H1 (cell line): Measurements from ENCODE around the gene JPH3. TPM values are rescaled to one million over a fixed set of nuclear protein-coding genes. Genes with fewer than 3 reads are reported as not detected.
A peak's percentile ranks its signal among the peaks of the same experiment; 100 is the strongest.

Source experiments
- CTCF ChIA-PET: fragments of 300-600 bp; sonication (Branson Sonifier 250); formaldehyde crosslinking; loops from one replicate; lab custom pipeline; 2021; ENCODE audit not compliant: partially characterized antibody; lab: Charles Lee
- POLR2A ChIA-PET: fragments of 300-600 bp; sonication (Branson Sonifier 250); formaldehyde crosslinking; loops from one replicate; lab custom pipeline; 2021; ENCODE audit warnings: inconsistent platforms; ENCODE audit not compliant: partially characterized antibody; lab: Charles Lee
- DNase-seq, 2 experiments: peaks; one replicate each; pipeline versions ENCODE4 v3.0.0 to v3.0.0-alpha.2; 2010 to 2022; ENCODE audit warnings: low spot score in 2 of 2, low read depth in 1 of 2, mixed read lengths in 1 of 2
- FAIRE-seq: peaks from 2 replicates; lab custom pipeline; 2011; peaks lifted over from hg19 to GRCh38; lab: Jason Lieb, UNC
- H2AFZ ChIP-seq: 2 replicates; pipeline ENCODE4 v1.8.1; 2012; ENCODE audit warnings: low read length, inconsistent platforms
- H2AK5ac ChIP-seq: 2 replicates; pipeline ENCODE4 v1.6.1; 2013; ENCODE audit warnings: low read depth, low read length
- H2BK120ac ChIP-seq: replicated peaks from 2 replicates; pipeline ENCODE3; 2013; ENCODE audit warnings: low read depth, low read length, inconsistent platforms
- H2BK12ac ChIP-seq: 2 replicates; pipeline ENCODE4 v1.6.1; 2013; ENCODE audit warnings: low read depth, low read length
- H2BK15ac ChIP-seq: 2 replicates; pipeline ENCODE4 v1.6.1; 2013; ENCODE audit warnings: low read length
- H2BK20ac ChIP-seq: 2 replicates; pipeline ENCODE4 v1.6.1; 2013; ENCODE audit warnings: low read length
- H2BK5ac ChIP-seq: 2 replicates; pipeline ENCODE4 v1.6.1; 2013; ENCODE audit warnings: low read depth, low read length
- H3K14ac ChIP-seq: 2 replicates; pipeline ENCODE4 v1.6.1; 2013; ENCODE audit warnings: inconsistent platforms; ENCODE audit not compliant: insufficient read length
- H3K18ac ChIP-seq: 2 replicates; pipeline ENCODE4 v1.6.1; 2013; ENCODE audit warnings: low read length; ENCODE audit errors: extremely low read depth
- H3K23ac ChIP-seq: 2 replicates; pipeline ENCODE4 v1.6.1; 2013; ENCODE audit warnings: inconsistent platforms; ENCODE audit not compliant: insufficient read length
- H3K23me2 ChIP-seq: 2 replicates; pipeline ENCODE4 v1.6.1; 2013; ENCODE audit warnings: low read depth, low read length
- H3K27ac ChIP-seq: 2 replicates; pipeline ENCODE4 v1.6.1; 2011; ENCODE audit warnings: low read depth, low read length, inconsistent platforms
- H3K27me3 ChIP-seq, 4 experiments: replicated peaks in 1 of 4; 1 replicate in 1 of 4; 2 replicates in 3 of 4; pipeline versions ENCODE4 v1.6.1 to v1.8.1; 2011 to 2013; ENCODE audit warnings: low read length in 3 of 4, mild to moderate bottlenecking in 3 of 4, inconsistent platforms in 2 of 4, mixed read lengths in 2 of 4, moderate library complexity in 1 of 4; ENCODE audit not compliant: control insufficient read depth in 3 of 4, insufficient read depth in 3 of 4; ENCODE audit errors: extremely low read depth in 1 of 4
- H3K36me3 ChIP-seq, 4 experiments: 2 replicates each; pipeline versions ENCODE4 v1.6.1 to v1.8.1; 2011 to 2013; ENCODE audit warnings: mild to moderate bottlenecking in 4 of 4, low read length in 3 of 4, moderate library complexity in 2 of 4, control low read depth in 1 of 4, inconsistent platforms in 1 of 4; ENCODE audit not compliant: insufficient read depth in 4 of 4, control insufficient read depth in 2 of 4
- H3K4ac ChIP-seq: replicated peaks from 2 replicates; pipeline ENCODE3; 2013; ENCODE audit warnings: low read length, low read depth, mixed read lengths, inconsistent platforms; ENCODE audit not compliant: insufficient read length
- H3K4me1 ChIP-seq, 4 experiments: replicated peaks in 1 of 4; 1 replicate in 1 of 4; 2 replicates in 3 of 4; pipeline versions ENCODE4 v1.6.1 to v1.8.1; 2011 to 2013; ENCODE audit warnings: low read length in 3 of 4, inconsistent platforms in 2 of 4, mixed read lengths in 1 of 4; ENCODE audit not compliant: insufficient read depth in 4 of 4, control insufficient read depth in 3 of 4
- H3K4me2 ChIP-seq, 2 experiments: 2 replicates each; pipeline versions ENCODE4 v1.6.1 to v1.8.1; 2011 to 2013; ENCODE audit warnings: low read depth in 2 of 2, low read length in 2 of 2, control low read depth in 1 of 2, inconsistent platforms in 1 of 2, mild to moderate bottlenecking in 1 of 2; ENCODE audit not compliant: insufficient read depth in 1 of 2
- H3K4me3 ChIP-seq, 4 experiments: fragments of 200-600, 300-600 bp in 1 of 4; sonication (generic), shearing (Covaris generic), sonication (Bioruptor Twin) in 1 of 4; 2 replicates each; pipeline versions ENCODE4 v1.5.1 to v1.8.1; 2011 to 2016; ENCODE audit warnings: low read length in 4 of 4, low read depth in 3 of 4, control low read depth in 2 of 4, inconsistent platforms in 2 of 4, mild to moderate bottlenecking in 2 of 4, mixed read lengths in 1 of 4, moderate library complexity in 1 of 4; ENCODE audit not compliant: insufficient read depth in 2 of 4; ENCODE audit errors: extremely low read depth in 1 of 4
- H3K56ac ChIP-seq: replicated peaks from 2 replicates; pipeline ENCODE3; 2013; ENCODE audit warnings: low read depth, mild to moderate bottlenecking, mixed read lengths, low read length, inconsistent platforms; ENCODE audit not compliant: insufficient read length
- H3K79me1 ChIP-seq: 2 replicates; pipeline ENCODE4 v1.6.1; 2013; ENCODE audit warnings: low read depth, low read length, control low read depth
- H3K79me2 ChIP-seq, 2 experiments: 2 replicates each; pipeline versions ENCODE4 v1.6.1 to v1.8.1; 2012 to 2013; ENCODE audit warnings: low read length in 2 of 2, mild to moderate bottlenecking in 2 of 2, inconsistent platforms in 1 of 2; ENCODE audit not compliant: insufficient read depth in 2 of 2, control insufficient read depth in 1 of 2
- H3K9ac ChIP-seq, 4 experiments: replicated peaks in 1 of 4; 1 replicate in 1 of 4; 2 replicates in 3 of 4; pipeline versions ENCODE4 v1.6.1 to v1.8.1; 2011 to 2013; ENCODE audit warnings: low read depth in 3 of 4, low read length in 3 of 4, control low read depth in 2 of 4, mild to moderate bottlenecking in 2 of 4, moderate library complexity in 2 of 4, inconsistent platforms in 1 of 4; ENCODE audit errors: extremely low read depth in 1 of 4
- H3K9me3 ChIP-seq, 2 experiments: 2 replicates each; pipeline versions ENCODE4 v1.6.1 to v1.8.1; 2012 to 2013; ENCODE audit warnings: mild to moderate bottlenecking in 2 of 2, moderate library complexity in 2 of 2, control low read depth in 1 of 2, inconsistent platforms in 1 of 2, low read depth in 1 of 2, low read length in 1 of 2, mixed read lengths in 1 of 2; ENCODE audit not compliant: insufficient read depth in 2 of 2
- H4K20me1 ChIP-seq, 2 experiments: replicated peaks in 1 of 2; 2 replicates each; pipeline versions ENCODE3 to v1.8.1; 2011 to 2013; ENCODE audit warnings: inconsistent platforms in 2 of 2, low read length in 2 of 2, mild to moderate bottlenecking in 1 of 2; ENCODE audit not compliant: insufficient read depth in 2 of 2, control insufficient read depth in 1 of 2
- H4K5ac ChIP-seq: 2 replicates; pipeline ENCODE4 v1.6.1; 2013; ENCODE audit warnings: low read length, low read depth, mixed read lengths, inconsistent platforms; ENCODE audit not compliant: insufficient read length
- H4K8ac ChIP-seq: 2 replicates; pipeline ENCODE4 v1.8.0; 2013; ENCODE audit warnings: mild to moderate bottlenecking, moderate library complexity, low read length, inconsistent platforms; ENCODE audit not compliant: insufficient read depth; ENCODE audit errors: extremely low read depth
- H4K91ac ChIP-seq: replicated peaks from 2 replicates; pipeline ENCODE3; 2013; ENCODE audit warnings: low read length, mixed read lengths, inconsistent platforms; ENCODE audit not compliant: insufficient read length
- ASH2L ChIP-seq: fragments of 200-600, 300-600 bp; sonication (generic); IDR thresholded peaks from one replicate; pipeline ENCODE4 v1.7.1; 2017; ENCODE audit warnings: low read length
- BCL11A ChIP-seq, 2 experiments: IDR thresholded peaks; one replicate each; pipeline ENCODE4 v1.6.1; 2011; ENCODE audit warnings: low read depth in 2 of 2, low read length in 2 of 2, mild to moderate bottlenecking in 2 of 2
- CEBPB ChIP-seq: IDR thresholded peaks from 2 replicates; pipeline ENCODE4 v1.6.1; 2012; ENCODE audit warnings: low read depth, low read length
- KDM5A ChIP-seq: fragments of 200-600 bp; IDR thresholded peaks from 2 replicates; pipeline ENCODE4 v1.7.1; 2012; ENCODE audit warnings: mild to moderate bottlenecking, low read length, inconsistent platforms, mixed read lengths
- NANOG ChIP-seq: IDR thresholded peaks from 2 replicates; pipeline ENCODE4 v1.6.1; 2011; ENCODE audit warnings: low read length, low read depth, mild to moderate bottlenecking, inconsistent platforms; ENCODE audit not compliant: insufficient read depth, poor library complexity, severe bottlenecking
- SP2 ChIP-seq: IDR thresholded peaks from 2 replicates; pipeline ENCODE4 v1.6.1; 2012; ENCODE audit warnings: mild to moderate bottlenecking, low read length, inconsistent platforms
- SP4 ChIP-seq: IDR thresholded peaks from 2 replicates; pipeline ENCODE4 v1.6.1; 2012; ENCODE audit warnings: low read length, inconsistent platforms
- TEAD4 ChIP-seq: IDR thresholded peaks from 2 replicates; pipeline ENCODE4 v1.6.1; 2012; ENCODE audit warnings: low read depth, low read length, inconsistent platforms, mixed read lengths
- whole genome bisulfite sequencing, 2 experiments: shearing (Covaris generic) in 1 of 2; methylation state at CpG; one replicate each; pipeline versions ENCODE4 v1.1.6 to v1.1.7; 2013 to 2015; ENCODE audit warnings: low lambda C conversion rate in 2 of 2, mixed read lengths in 2 of 2, inconsistent platforms in 1 of 2, low coverage in 1 of 2, missing lambda C conversion rate in 1 of 2; ENCODE audit not compliant: insufficient replicate concordance in 2 of 2, insufficient coverage in 1 of 2, insufficient read length in 1 of 2; ENCODE audit errors: extremely low coverage in 1 of 2, missing lambda C conversion rate in 1 of 2; 5-methylcytosine and 5-hydroxymethylcytosine counted together
- polyA plus RNA-seq, 7 experiments: library from polyadenylated mRNA; depleted of rRNA in 3 of 7; stranded (reverse) in 5 of 7; unstranded in 2 of 7; fragments of >200 nt in 5 of 7; fragments of 200-250 nt in 2 of 7; gene quantifications; 1 replicate in 5 of 7; 2 replicates in 1 of 7; 4 replicates in 1 of 7; pipeline versions ENCODE4 v1.2.1 to v1.2.3, GENCODE V29; 2011 to 2013; ENCODE audit warnings: missing spikeins in 2 of 7, mixed read lengths in 2 of 7
- total RNA-seq: library from RNA; stranded (reverse); fragmentation: NEBNext Ultra II Directional; extraction: Animal tissue kit (Norgen Biotek cat#: 25700); gene quantifications from 2 replicates; pipeline ENCODE4 v1.2.1, GENCODE V29; 2021

JPH3 gene
- total and polyA plus RNA-seq, 2 of the 8 experiments (the other 6 are each of a cell fraction or from before 2014, with no cell fraction given): 10.3 to 28.3 TPM

DNA sequence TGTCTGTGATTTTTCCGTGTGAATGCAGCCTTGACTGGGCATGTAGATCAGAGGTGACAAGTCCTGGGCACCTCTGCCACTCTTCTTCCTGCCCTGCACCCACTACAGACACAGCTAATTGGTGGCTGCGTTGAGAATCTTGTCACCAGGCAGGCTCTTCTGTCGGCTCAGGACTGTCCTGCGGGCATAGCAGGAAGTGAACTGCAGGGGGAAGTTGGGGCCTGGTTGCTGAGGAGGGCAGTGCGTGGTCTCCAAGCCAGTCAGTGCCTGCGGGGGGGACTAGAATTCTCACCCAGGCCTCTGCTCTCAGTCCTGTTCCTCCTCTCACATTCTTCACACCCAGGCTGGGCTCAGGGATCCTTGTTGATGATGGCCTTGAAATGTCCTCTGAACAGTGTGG, 50.5 kb downstream of the JPH3 start:
- H3K4me1 ChIP-seq: peaks cover 0 to 17% (median 2%) of the 10 kb centered on the region in 4 experiments; a peak in 4 of 7 replicates
- no peak overlapping the region for H3K4me2 ChIP-seq
- no peak overlapping the region; the same call in 1 of the 2 replicates for H2BK15ac ChIP-seq
- no peak overlapping the region for H3K4me3 ChIP-seq
- no peak overlapping the region for H2BK120ac ChIP-seq
- no peak overlapping the region for H2AFZ ChIP-seq
- ChIA-PET CTCF (interaction anchor here (0.6 to 4.5 kb wide), 19 partner anchors 10 to 167 kb away, joined by 3 to 38 read pairs (median 4); no protein-coding TSS in a partner anchor), POLR2A (interaction anchor here (0.7 kb wide), 1 partner anchor 10 kb away, joined by 3 read pairs; no protein-coding TSS in a partner anchor)
- peak overlapping the region; percentile 53 for H4K8ac ChIP-seq
- no peak overlapping the region for H3K4ac ChIP-seq
- 86% methylated on average over 6 of the region's 6 CpGs; no CpG with 5 or more reads in 1 of the 2 experiments for WGBS, 2 experiments
- TF ChIP-seq SP2 (no peak), SP4 (no peak), TEAD4 (no peak), BCL11A (IDR thresholded peaks at IDR 0.05; ENCODE audit: low read depth in 2 of 2, low read length in 2 of 2) (no peak), ASH2L (no peak), KDM5A (no peak), NANOG (no peak), CEBPB (no peak)
- H3K18ac ChIP-seq: no peak overlapping the region
- H3K36me3 ChIP-seq: peaks cover 0 to 3% (median 0%) of the 10 kb centered on the region in 4 experiments; a peak in 1 of 8 replicates
- no peak overlapping the region for H3K14ac ChIP-seq
- no peak overlapping the region for H3K23ac ChIP-seq
- no peak overlapping the region for H3K9ac ChIP-seq
- no peaks in the 10 kb centered on the region for H3K27me3 ChIP-seq
- FAIRE-seq: no peak
- no peak overlapping the region for H2BK5ac ChIP-seq
- no peak overlapping the region for H2BK20ac ChIP-seq
- H4K5ac ChIP-seq: no peak overlapping the region
- no peak overlapping the region for H4K91ac ChIP-seq
- peak overlapping the region; percentile 98; the same call in 1 of the 2 replicates for H2AK5ac ChIP-seq
- no peaks in the 10 kb centered on the region for H3K9me3 ChIP-seq
- peaks cover 2% of the 10 kb centered on the region in 2 experiments for H4K20me1 ChIP-seq
- DNase-seq: no peak
- no peaks in the 10 kb centered on the region for H3K79me2 ChIP-seq
- H2BK12ac ChIP-seq: 0 out of 2 replicates have a peak overlapping the region, but pooled peaks have one; percentile 4
- H3K56ac ChIP-seq: no peak overlapping the region
- no peak overlapping the region; the same call in 1 of the 2 replicates for H3K27ac ChIP-seq
- no peaks in the 10 kb centered on the region for H3K23me2 ChIP-seq
- H3K79me1 ChIP-seq: peaks cover 4% of the 10 kb centered on the region
